ENCODE results near the gene DDB1. TPM values are rescaled to one million over a fixed set of nuclear protein-coding genes. Genes with fewer than 3 reads are reported as not detected.

The DDB1 gene
- total and polyA plus RNA-seq, 2 of the 13 experiments (the other 11 are each of a cell fraction or from before 2014, with no cell fraction given) = 217 to 266 TPM

GRCh38 chr11:61332797-61333549, at the start of gene DDB1, which contains the start of gene TKFC (continued):
- TF ChIP-seq RNF219 (CRISPR knock-in tag; IDR thresholded peaks at IDR 0.05) (no peak), ARHGAP35 (CRISPR knock-in tag; IDR thresholded peaks at IDR 0.05; ENCODE audit: borderline replicate concordance) (no peak), ZNF317 (CRISPR knock-in tag; IDR thresholded peaks at IDR 0.05) (peak; percentile 51; the same call in 1 of the 2 replicates), TP53 (CRISPR knock-in tag; conservative IDR thresholded peaks at IDR 0.05) (no peak), ZNF430 (CRISPR knock-in tag; IDR thresholded peaks at IDR 0.05) (peak; percentile 75), CSRNP1 (CRISPR knock-in tag; IDR thresholded peaks at IDR 0.05) (peak; percentile 72), SP4 (CRISPR knock-in tag; IDR thresholded peaks at IDR 0.05) (peak; percentile 82), ZNF17 (CRISPR knock-in tag; IDR thresholded peaks at IDR 0.05) (no peak), TEF (CRISPR knock-in tag; IDR thresholded peaks at IDR 0.05) (no peak), ZBTB34 (CRISPR knock-in tag; IDR thresholded peaks at IDR 0.05) (0 out of 2 replicates have a peak, but pooled peaks have one; percentile 47), STAG1 (CRISPR knock-in tag; IDR thresholded peaks at IDR 0.05) (no peak), ZNF441 (CRISPR knock-in tag; IDR thresholded peaks at IDR 0.05; ENCODE audit: borderline replicate concordance) (0 out of 2 replicates have a peak, but pooled peaks have one; percentile 27), CENPBD1 (CRISPR knock-in tag; IDR thresholded peaks at IDR 0.05; ENCODE audit: borderline replicate concordance, low read depth) (no peak), ZNF747 (CRISPR knock-in tag; IDR thresholded peaks at IDR 0.05; ENCODE audit: borderline replicate concordance) (peak; percentile 26; the same call in 1 of the 2 replicates), RORA (CRISPR knock-in tag; IDR thresholded peaks at IDR 0.05) (no peak), SNAI1 (CRISPR knock-in tag; IDR thresholded peaks at IDR 0.05; ENCODE audit: borderline replicate concordance) (0 out of 2 replicates have a peak, but pooled peaks have one; percentile 51), ZNF770 (CRISPR knock-in tag; IDR thresholded peaks at IDR 0.05) (peak; percentile 94), ZNF775 (CRISPR knock-in tag; IDR thresholded peaks at IDR 0.05; ENCODE audit: borderline replicate concordance) (no peak), NFE2L2 (IDR thresholded peaks at IDR 0.05; ENCODE audit: low read length) (no peak)
